SK-N-SH (cell line): ENCODE measurements around the gene IFNLR1. TPM values are rescaled to one million over a fixed set of nuclear protein-coding genes. Genes with fewer than 3 reads are reported as not detected.

Experiments
- CTCF ChIA-PET: fragments of 300-600, 350-600 bp; formaldehyde crosslinking; extraction: SDS; loops from one replicate; lab custom pipeline; 2021; lab: Yijun Ruan, JAX
- POLR2A ChIA-PET: fragments of 350-600 bp; sonication (Branson Sonifier 250); formaldehyde crosslinking; extraction: SDS; loops from one replicate; lab custom pipeline; 2020; ENCODE audit warnings: antibody characterized with exemption, inconsistent platforms; lab: Yijun Ruan, JAX
- DNase-seq: peaks from one replicate; pipeline ENCODE4 v3.0.0; 2012
- H2AFZ ChIP-seq: fragments of 200-600 bp; sonication (generic); 2 replicates; pipeline ENCODE4 v1.8.1; 2016; ENCODE audit warnings: antibody characterized with exemption, mild to moderate bottlenecking, low read depth
- H3F3A ChIP-seq: fragments of 200-600 bp; sonication (generic); replicated peaks from 2 replicates; pipeline ENCODE3; 2016; ENCODE audit warnings: antibody characterized with exemption, mild to moderate bottlenecking; ENCODE audit not compliant: insufficient read depth
- H3K27ac ChIP-seq, 2 experiments: fragments of 200-500 bp in 1 of 2; fragments of 200-600 bp in 1 of 2; sonication (Bioruptor generic) in 1 of 2; sonication (generic), shearing (Covaris generic) in 1 of 2; 2 replicates each; pipeline versions ENCODE4 v1.5.1 to v1.6.1; 2014 to 2016; ENCODE audit warnings: low read depth in 2 of 2, inconsistent platforms in 1 of 2, low read length in 1 of 2, mild to moderate bottlenecking in 1 of 2, mixed read lengths in 1 of 2
- H3K27me3 ChIP-seq: fragments of 200-600 bp; sonication (generic), shearing (Covaris generic); 2 replicates; pipeline ENCODE4 v1.6.1; 2016; ENCODE audit warnings: mixed run types; ENCODE audit not compliant: insufficient read depth
- H3K36me3 ChIP-seq, 2 experiments: fragments of 200-500 bp in 1 of 2; fragments of 200-600 bp in 1 of 2; sonication (Bioruptor generic) in 1 of 2; sonication (generic) in 1 of 2; replicated peaks in 1 of 2; 2 replicates each; pipeline versions ENCODE3 to v1.5.1; 2014 to 2016; ENCODE audit warnings: low read length in 1 of 2, mild to moderate bottlenecking in 1 of 2; ENCODE audit not compliant: insufficient read depth in 2 of 2, control insufficient read depth in 1 of 2
- H3K4me1 ChIP-seq, 2 experiments: fragments of 200-500 bp in 1 of 2; fragments of 200-600 bp in 1 of 2; sonication (Bioruptor generic) in 1 of 2; sonication (generic), shearing (Covaris generic) in 1 of 2; 2 replicates each; pipeline versions ENCODE4 v1.5.1 to v1.6.1; 2014 to 2016; ENCODE audit warnings: low read depth in 1 of 2, low read length in 1 of 2, mixed run types in 1 of 2; ENCODE audit not compliant: insufficient read depth in 2 of 2, control insufficient read depth in 1 of 2
- H3K4me2 ChIP-seq: fragments of 200-600 bp; sonication (generic), shearing (Covaris generic); 2 replicates; pipeline ENCODE4 v1.6.1; 2017; ENCODE audit warnings: mixed run types
- H3K4me3 ChIP-seq, 2 experiments: fragments of 200-500 bp in 1 of 2; fragments of 200-600 bp in 1 of 2; sonication (Bioruptor generic) in 1 of 2; sonication (generic), shearing (Covaris generic) in 1 of 2; 2 replicates each; pipeline versions ENCODE4 v1.5.1 to v1.8.1; 2014 to 2016; ENCODE audit warnings: low read depth in 2 of 2, inconsistent platforms in 1 of 2, low read length in 1 of 2, mild to moderate bottlenecking in 1 of 2, mixed read lengths in 1 of 2, moderate library complexity in 1 of 2
- H3K79me2 ChIP-seq: fragments of 200-600 bp; sonication (generic); 2 replicates; pipeline ENCODE4 v1.8.1; 2017; ENCODE audit warnings: mild to moderate bottlenecking; ENCODE audit not compliant: insufficient read depth
- H3K9ac ChIP-seq: fragments of 200-600 bp; sonication (generic); 2 replicates; pipeline ENCODE4 v1.6.1; 2017; ENCODE audit warnings: mixed run types
- H3K9me2 ChIP-seq: fragments of 200-600 bp; sonication (generic); 2 replicates; pipeline ENCODE4 v1.6.1; 2017; ENCODE audit warnings: mixed run types
- H3K9me3 ChIP-seq: fragments of 200-600 bp; sonication (generic); 2 replicates; pipeline ENCODE4 v1.6.1; 2017; ENCODE audit warnings: mixed run types, mild to moderate bottlenecking, moderate library complexity
- H4K20me1 ChIP-seq: fragments of 200-600 bp; sonication (generic); 2 replicates; pipeline ENCODE4 v1.6.1; 2017; ENCODE audit warnings: mild to moderate bottlenecking, mixed run types; ENCODE audit not compliant: insufficient read depth
- EZH2phosphoT487 ChIP-seq: fragments of 200-600 bp; sonication (generic); IDR thresholded peaks from 2 replicates; pipeline ENCODE4 v1.6.1; 2017; ENCODE audit warnings: low read depth, mixed run types, mild to moderate bottlenecking, antibody characterized with exemption, moderate library complexity, borderline replicate concordance
- FOXJ3 ChIP-seq: sonication (generic); formaldehyde crosslinking; IDR thresholded peaks from 2 replicates; pipeline ENCODE4 v1.5.1; 2020; ENCODE audit warnings: mild to moderate bottlenecking, missing genetic modification reagents
- FOXM1 ChIP-seq: IDR thresholded peaks from 2 replicates; pipeline ENCODE4 v1.4.0; 2012; ENCODE audit warnings: low read depth, mild to moderate bottlenecking
- GABPA ChIP-seq: IDR thresholded peaks from 2 replicates; pipeline ENCODE4 v1.4.0; 2012; ENCODE audit warnings: low read depth, mild to moderate bottlenecking
- MEF2A ChIP-seq: IDR thresholded peaks from 2 replicates; pipeline ENCODE4 v1.4.0; 2012; ENCODE audit warnings: low read depth, borderline replicate concordance
- MXI1 ChIP-seq: IDR thresholded peaks from 2 replicates; pipeline ENCODE4 v1.6.1; 2012; ENCODE audit warnings: mild to moderate bottlenecking, low read depth, low read length, improper control_type of control experiment
- NRF1 ChIP-seq: IDR thresholded peaks from 2 replicates; pipeline ENCODE4 v1.6.1; 2012; ENCODE audit warnings: low read depth, mild to moderate bottlenecking, low read length
- POLR2AphosphoS5 ChIP-seq: IDR thresholded peaks from 2 replicates; pipeline ENCODE4 v1.6.1; 2012; ENCODE audit warnings: low read depth, low read length
- REST ChIP-seq: IDR thresholded peaks from 2 replicates; pipeline ENCODE4 v1.6.1; 2012; ENCODE audit warnings: mild to moderate bottlenecking, low read depth, low read length, moderate library complexity
- RFX5 ChIP-seq: IDR thresholded peaks from 2 replicates; pipeline ENCODE4 v1.6.1; 2012; ENCODE audit warnings: mild to moderate bottlenecking, improper control_type of control experiment, low read length
- RXRA ChIP-seq: IDR thresholded peaks from 2 replicates; pipeline ENCODE4 v1.4.0; 2012; ENCODE audit warnings: low read depth, mild to moderate bottlenecking, borderline replicate concordance
- TAF1 ChIP-seq: IDR thresholded peaks from 2 replicates; pipeline ENCODE4 v1.6.1; 2012; ENCODE audit warnings: low read depth, mild to moderate bottlenecking, low read length, moderate library complexity, borderline replicate concordance
- TCF12 ChIP-seq: IDR thresholded peaks from 2 replicates; pipeline ENCODE4 v1.4.0; 2012
- TEAD4 ChIP-seq: IDR thresholded peaks from 2 replicates; pipeline ENCODE4 v1.4.0; 2012; ENCODE audit warnings: mild to moderate bottlenecking, borderline replicate concordance; ENCODE audit not compliant: insufficient read depth
- USF1 ChIP-seq: IDR thresholded peaks from 2 replicates; pipeline ENCODE4 v1.4.0; 2012; ENCODE audit warnings: low read depth, borderline replicate concordance
- YY1 ChIP-seq: IDR thresholded peaks from 2 replicates; pipeline ENCODE4 v1.4.0; 2012; ENCODE audit warnings: low read depth, mild to moderate bottlenecking
- ZBTB33 ChIP-seq: IDR thresholded peaks from 2 replicates; pipeline ENCODE4 v1.4.0; 2012; ENCODE audit warnings: low read depth, borderline replicate concordance
- WGBS: methylation state at CpG from one replicate; pipeline ENCODE4 v1.1.6; 2017; ENCODE audit warnings: low lambda C conversion rate; 5-methylcytosine and 5-hydroxymethylcytosine counted together
- polyA plus RNA-seq, 3 experiments: library from polyadenylated mRNA; depleted of rRNA; stranded (reverse); fragments of >200 nt; gene quantifications; 2 replicates each; pipeline ENCODE4 v1.2.3, GENCODE V29; 2012
- TF ChIP-seq, protein P1 (sequence below): fragments of 150-350 bp; IDR thresholded peaks from 2 replicates; pipeline ENCODE4 v1.6.1; 2016; ENCODE audit warnings: mild to moderate bottlenecking, low read depth, low read length
- TF ChIP-seq, protein P2 (sequence below): IDR thresholded peaks from 2 replicates; pipeline ENCODE4; 2012
- TF ChIP-seq, protein P3 (sequence below): fragments of 200-600 bp; sonication (generic); IDR thresholded peaks from 2 replicates; pipeline ENCODE4 v1.6.1; 2017; ENCODE audit warnings: antibody characterized with exemption, mild to moderate bottlenecking, moderate library complexity

Gene IFNLR1
- polyA plus RNA-seq, 1 of the 3 experiments (the other 2 are of a cell fraction): 0.30 TPM

GRCh38 chr1:24178407-24178806 lies 8.7 kb downstream of the IFNLR1 start:
- H3K27ac ChIP-seq: no peak overlapping the region
- no peaks in the 10 kb centered on the region for H3K9me2 ChIP-seq
- ChIA-PET CTCF (interaction anchor here (1.2 to 3.0 kb wide), 3 partner anchors 9 to 28 kb away, joined by 3 to 13 read pairs (median 11); no protein-coding TSS in a partner anchor), POLR2A (no interaction called here)
- H3K79me2 ChIP-seq: no peaks in the 10 kb centered on the region
- H3K4me1 ChIP-seq: no peaks in the 10 kb centered on the region
- no peak overlapping the region for H2AFZ ChIP-seq
- no peaks in the 10 kb centered on the region for H3K27me3 ChIP-seq
- H3K4me2 ChIP-seq: no peak overlapping the region
- H3K9me3 ChIP-seq: no peaks in the 10 kb centered on the region
- no peaks in the 10 kb centered on the region for H3F3A ChIP-seq
- H3K36me3 ChIP-seq: no peaks in the 10 kb centered on the region
- H3K9ac ChIP-seq: no peak overlapping the region
- H4K20me1 ChIP-seq: no peaks in the 10 kb centered on the region
- no peak for DNase-seq
- WGBS: 89% methylated on average over 3 of the region's 3 CpGs
- TF ChIP-seq GABPA: no peak
- TF ChIP-seq RXRA: no peak
- no peak for TF ChIP-seq ZBTB33
- TF ChIP-seq, protein P1, sequence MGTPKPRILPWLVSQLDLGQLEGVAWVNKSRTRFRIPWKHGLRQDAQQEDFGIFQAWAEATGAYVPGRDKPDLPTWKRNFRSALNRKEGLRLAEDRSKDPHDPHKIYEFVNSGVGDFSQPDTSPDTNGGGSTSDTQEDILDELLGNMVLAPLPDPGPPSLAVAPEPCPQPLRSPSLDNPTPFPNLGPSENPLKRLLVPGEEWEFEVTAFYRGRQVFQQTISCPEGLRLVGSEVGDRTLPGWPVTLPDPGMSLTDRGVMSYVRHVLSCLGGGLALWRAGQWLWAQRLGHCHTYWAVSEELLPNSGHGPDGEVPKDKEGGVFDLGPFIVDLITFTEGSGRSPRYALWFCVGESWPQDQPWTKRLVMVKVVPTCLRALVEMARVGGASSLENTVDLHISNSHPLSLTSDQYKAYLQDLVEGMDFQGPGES: no peak
- TF ChIP-seq, protein P2, sequence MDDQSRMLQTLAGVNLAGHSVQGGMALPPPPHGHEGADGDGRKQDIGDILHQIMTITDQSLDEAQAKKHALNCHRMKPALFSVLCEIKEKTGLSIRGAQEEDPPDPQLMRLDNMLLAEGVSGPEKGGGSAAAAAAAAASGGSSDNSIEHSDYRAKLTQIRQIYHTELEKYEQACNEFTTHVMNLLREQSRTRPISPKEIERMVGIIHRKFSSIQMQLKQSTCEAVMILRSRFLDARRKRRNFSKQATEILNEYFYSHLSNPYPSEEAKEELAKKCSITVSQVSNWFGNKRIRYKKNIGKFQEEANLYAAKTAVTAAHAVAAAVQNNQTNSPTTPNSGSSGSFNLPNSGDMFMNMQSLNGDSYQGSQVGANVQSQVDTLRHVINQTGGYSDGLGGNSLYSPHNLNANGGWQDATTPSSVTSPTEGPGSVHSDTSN: no peak
- no peak for TF ChIP-seq FOXJ3 (CRISPR knock-in tag)
- TF ChIP-seq TAF1: no peak
- TF ChIP-seq TEAD4: no peak
- TF ChIP-seq TCF12: no peak
- no peak for TF ChIP-seq REST
- TF ChIP-seq USF1: no peak
- no peak for TF ChIP-seq NRF1
- TF ChIP-seq YY1: no peak
- no peak for TF ChIP-seq RFX5
- no peak for TF ChIP-seq POLR2AphosphoS5
- no peak for TF ChIP-seq FOXM1
- TF ChIP-seq, protein P3, sequence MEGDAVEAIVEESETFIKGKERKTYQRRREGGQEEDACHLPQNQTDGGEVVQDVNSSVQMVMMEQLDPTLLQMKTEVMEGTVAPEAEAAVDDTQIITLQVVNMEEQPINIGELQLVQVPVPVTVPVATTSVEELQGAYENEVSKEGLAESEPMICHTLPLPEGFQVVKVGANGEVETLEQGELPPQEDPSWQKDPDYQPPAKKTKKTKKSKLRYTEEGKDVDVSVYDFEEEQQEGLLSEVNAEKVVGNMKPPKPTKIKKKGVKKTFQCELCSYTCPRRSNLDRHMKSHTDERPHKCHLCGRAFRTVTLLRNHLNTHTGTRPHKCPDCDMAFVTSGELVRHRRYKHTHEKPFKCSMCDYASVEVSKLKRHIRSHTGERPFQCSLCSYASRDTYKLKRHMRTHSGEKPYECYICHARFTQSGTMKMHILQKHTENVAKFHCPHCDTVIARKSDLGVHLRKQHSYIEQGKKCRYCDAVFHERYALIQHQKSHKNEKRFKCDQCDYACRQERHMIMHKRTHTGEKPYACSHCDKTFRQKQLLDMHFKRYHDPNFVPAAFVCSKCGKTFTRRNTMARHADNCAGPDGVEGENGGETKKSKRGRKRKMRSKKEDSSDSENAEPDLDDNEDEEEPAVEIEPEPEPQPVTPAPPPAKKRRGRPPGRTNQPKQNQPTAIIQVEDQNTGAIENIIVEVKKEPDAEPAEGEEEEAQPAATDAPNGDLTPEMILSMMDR: no peak
- no peak for TF ChIP-seq MEF2A
- TF ChIP-seq MXI1: no peak
- no peak for TF ChIP-seq EZH2phosphoT487
- no peak overlapping the region for H3K4me3 ChIP-seq
